Cardiac septum (tissue), 1 donor: Measurements from ENCODE around the gene FOXC2. TPM values are rescaled to one million over a fixed set of nuclear protein-coding genes. Genes with fewer than 3 reads are reported as not detected.

ENCODE experiments used
- DNase-seq: peaks from one replicate; pipeline ENCODE4 v3.0.0-alpha.2; 2020; ENCODE audit warnings: low spot score
- intact Hi-C: fragments of 100-400 bp; cut with DNase I; formaldehyde crosslinking; loops from one replicate; pipeline ENCODE4 v1.14.0; 2022
- total RNA-seq: library from RNA; stranded (reverse); fragmentation: NEBNext Ultra II Directional; extraction: Animal tissue kit (Norgen Biotek cat#: 25700); gene quantifications from one replicate; pipeline ENCODE4 v1.2.1, GENCODE V29; 2021
- donor health status: DM: no; HTN: no; CAD: no.

The FOXC2 gene
- total RNA-seq, 1 donor from 2014 or later = 2.6 TPM

GRCh38 chr16:86531641-86532525 lies 34.7 kb upstream of the FOXC2 start:
- intact Hi-C loops = no loop called here
- DNase-seq = no peak

DNA sequence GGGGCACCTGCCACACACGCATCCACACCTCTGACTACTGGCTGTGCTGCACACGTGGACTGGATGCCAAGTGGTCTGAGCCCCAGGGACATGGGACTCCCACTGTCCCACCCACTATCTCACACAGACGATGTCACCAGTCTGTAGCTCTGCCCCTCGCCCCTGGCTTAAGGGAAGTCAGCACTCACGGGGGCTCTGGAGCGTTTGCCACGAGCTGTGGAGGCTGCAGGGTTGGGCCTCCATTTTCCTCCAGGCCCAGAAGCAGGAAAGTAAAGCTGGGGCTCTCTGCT lies 34.2 kb upstream of the FOXC2 start:
- no peak for DNase-seq
- intact Hi-C loops = no loop called here

DNA sequence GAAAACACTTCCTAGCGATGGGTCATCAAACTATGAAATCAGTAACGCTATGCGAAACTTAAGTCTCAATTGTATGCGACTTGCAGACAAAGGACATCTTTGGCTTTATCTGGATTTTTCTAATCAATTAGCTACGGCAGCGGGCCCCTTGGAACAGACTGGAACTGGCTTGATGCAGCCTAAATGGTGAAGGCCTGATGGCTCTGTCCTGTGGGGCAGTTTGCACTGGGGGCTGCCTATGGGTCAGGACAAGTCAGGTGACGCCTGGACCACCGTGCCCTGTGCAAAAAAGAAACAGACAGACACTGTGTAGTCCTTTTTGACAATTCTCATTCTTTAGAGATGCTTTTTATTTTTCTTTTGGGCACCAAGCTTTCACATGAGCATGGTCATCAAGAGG lies 33.6 kb upstream of the FOXC2 start:
- intact Hi-C loops = no loop called here

GRCh38 chr16:86533767-86534351 lies 32.8 kb upstream of the FOXC2 start:
- intact Hi-C loops = no loop called here
- DNase-seq = no peak

More for the DNA sequence above, 33.6 kb upstream of the FOXC2 start:
- DNase-seq = no peak

DNA sequence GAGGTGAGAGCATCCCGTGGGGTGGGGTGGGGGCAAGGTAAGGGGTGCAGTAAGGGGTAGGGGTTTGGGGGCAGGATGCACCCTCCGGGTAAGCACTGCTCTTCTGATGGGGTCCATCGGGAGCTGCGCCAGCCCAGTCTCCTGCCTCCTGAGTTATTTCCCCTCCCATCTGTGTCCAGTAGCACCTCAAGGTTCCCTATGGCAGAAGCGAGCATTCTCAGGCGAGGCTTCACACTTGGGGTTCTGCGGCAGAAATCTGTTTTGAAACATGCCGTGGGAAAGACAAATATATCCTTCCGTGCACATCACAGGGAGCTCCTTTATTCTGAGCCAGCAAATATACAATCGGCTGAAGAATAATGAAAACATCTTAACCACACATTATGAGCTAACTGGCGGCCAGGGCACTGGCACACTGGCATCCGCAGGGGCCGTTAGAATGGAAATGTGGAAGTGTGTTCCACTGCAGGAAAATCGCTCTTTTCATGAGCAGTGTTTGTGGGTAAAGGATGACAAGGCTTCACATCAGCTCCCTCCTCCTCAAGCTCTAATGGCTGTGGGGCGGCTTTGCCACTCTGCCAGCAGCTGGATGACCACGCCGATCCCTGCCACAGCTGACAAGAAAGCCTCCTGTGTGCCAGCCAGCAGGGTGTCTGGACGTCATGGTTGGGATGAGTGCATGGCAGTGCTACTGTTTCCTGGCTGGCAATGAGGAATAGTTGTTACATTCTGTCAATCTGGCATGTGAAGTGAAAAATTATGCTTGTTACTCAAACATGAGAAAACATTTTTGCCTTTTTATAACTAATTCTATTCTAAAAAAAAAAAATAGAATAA lies 31.6 kb upstream of the FOXC2 start:
- DNase-seq = no peak
- intact Hi-C loops = no loop called here

DNA sequence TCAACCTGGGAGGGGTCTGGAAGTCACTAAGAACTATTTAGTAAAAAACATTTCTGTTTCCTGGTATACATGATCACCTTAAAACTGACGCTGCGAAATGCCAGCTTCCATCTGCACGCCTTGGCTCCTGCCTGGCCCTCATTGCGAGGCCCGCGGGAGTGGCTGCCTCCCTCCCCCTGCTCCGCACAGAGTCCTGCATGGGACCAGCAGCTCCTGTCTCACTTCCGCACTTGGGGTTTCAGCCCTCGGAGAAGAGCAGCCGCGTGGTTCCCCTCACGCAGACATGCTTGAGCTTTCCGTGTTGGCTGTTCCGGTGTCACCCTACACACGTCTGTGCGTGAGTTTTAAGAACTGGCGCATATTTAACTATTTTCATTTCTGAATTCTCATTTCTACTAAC lies 30.0 kb upstream of the FOXC2 start:
- intact Hi-C loops = no loop called here
- no peak for DNase-seq

GRCh38 chr16:86537486-86537885 lies 29.1 kb upstream of the FOXC2 start:
- no peak for DNase-seq
- intact Hi-C loops = no loop called here

DNA sequence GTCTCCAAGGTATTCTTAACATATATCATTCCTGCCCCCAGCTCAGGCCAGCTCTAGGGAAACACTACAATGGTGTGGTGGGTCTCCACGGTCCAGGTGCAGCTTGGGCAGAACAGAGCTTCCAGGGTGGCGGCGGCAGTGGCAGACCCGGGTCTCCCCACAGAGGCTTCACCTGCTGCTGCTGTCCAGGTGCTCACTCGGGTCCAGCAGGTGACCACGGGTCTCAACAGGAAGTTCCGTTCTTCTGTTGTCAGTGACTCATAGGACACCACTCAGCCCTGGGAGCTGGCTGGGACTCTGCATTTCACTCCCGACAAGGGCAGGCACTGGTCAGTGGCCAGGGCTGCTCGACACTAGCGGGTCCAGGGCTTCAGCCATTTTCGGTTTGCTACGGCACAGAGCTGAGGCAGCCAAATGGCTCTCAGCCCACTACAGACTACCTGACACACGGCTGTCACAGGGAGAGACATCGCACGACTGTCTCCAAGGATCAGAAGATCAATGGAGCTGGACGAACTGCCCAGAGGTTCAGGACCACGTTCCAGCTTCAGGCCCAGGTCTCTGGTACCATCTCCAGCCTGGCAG lies 28.3 kb upstream of the FOXC2 start:
- intact Hi-C loops = no loop called here
- no peak for DNase-seq

DNA sequence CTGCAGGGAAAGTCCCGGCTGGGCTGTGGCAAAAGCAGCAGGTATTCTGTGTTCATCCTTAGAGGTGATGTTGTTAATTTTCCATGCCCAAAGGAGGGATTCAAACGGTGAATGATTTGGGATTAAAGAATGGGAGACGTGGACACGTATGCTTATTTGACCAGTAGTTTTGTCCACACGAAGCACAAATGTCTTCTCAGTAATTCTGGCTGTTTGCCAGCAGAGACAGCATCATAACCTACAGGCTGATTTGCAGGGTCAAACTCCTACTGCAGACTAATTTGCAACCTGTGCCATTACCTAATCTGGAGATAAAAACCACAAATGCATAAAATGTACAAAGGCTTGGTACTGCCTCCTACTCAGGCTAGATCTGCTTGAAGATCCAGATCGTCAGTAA lies 25.7 kb upstream of the FOXC2 start:
- intact Hi-C loops = no loop called here
- DNase-seq = no peak

DNA sequence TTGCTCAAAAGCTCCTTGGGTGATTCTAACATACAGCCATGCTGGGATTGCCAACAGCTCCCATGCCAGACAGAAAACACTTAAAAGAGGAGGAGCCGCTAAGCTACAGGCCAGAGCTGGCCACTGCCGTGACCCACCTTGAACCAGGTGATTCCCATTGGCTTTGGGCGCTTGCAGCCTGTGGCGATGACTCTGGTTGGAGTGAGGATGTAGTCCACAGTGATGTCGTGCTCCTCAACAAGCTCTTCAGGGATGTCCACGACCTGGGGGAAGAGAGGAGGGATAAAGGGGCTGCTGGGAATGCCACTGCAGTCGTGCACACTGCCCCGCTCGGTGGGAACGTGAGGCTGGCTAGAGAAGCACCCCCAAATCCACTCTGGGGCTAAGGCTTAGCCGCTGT lies 25.1 kb upstream of the FOXC2 start:
- DNase-seq = no peak
- intact Hi-C loops = no loop called here

GRCh38 chr16:86542756-86543750 lies 23.6 kb upstream of the FOXC2 start:
- no peak for DNase-seq

GRCh38 chr16:86545481-86545880 lies 21.1 kb upstream of the FOXC2 start:
- intact Hi-C loops = no loop called here
- DNase-seq = no peak

More at GRCh38 chr16:86542756-86543750, 23.6 kb upstream of the FOXC2 start:
- intact Hi-C loops = no loop called here

DNA sequence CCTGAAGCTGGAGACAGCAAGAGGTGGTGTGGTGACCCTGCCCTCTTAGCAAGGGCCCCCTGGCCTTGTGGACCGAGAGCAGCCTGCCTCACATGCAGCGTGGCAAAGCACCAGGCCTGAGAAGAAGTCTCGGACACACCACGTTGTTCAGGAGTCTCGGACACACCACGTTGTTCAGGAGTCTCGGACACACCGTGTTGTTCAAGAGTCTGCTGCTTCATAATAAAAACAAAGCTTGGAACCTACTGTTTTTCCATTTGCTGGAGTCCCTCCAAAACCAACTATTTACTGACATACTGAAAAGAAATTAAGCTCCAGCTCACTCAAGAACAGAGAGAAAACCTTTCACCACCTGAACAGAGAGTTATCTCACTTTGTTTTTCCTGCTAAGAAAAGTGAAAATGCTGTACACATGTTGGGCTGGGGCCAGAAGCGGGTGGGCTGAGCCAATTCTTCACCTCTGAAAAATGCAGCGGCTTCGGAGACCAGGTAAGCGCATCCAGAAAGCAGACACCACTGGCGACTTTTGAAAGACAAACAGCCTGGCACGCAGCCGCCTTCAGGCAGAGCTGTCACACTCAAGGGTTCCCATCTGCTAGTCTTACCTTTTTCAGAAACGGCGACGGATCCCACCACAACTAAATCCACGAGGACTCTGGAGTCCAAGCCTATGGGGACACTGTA lies 20.5 kb upstream of the FOXC2 start:
- no peak for DNase-seq
- intact Hi-C loops = no loop called here

DNA sequence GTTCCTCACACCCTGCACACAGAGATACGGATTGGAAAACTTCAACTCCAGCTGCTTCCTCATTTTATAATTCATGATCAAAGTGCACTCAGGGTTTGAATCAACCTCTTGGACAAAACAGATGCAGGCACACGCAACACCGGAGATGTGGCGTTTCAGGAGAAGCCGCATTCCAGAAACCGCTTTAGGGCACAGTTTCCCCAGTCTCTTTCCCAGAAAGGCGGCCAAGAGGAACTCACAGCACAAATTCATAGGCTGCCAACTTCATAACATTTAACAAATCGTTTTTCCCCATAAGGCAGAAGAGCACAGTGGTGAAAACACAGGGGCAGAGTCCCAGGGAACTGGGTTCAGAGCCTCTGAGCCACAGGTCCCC lies 20.0 kb upstream of the FOXC2 start:
- no peak for DNase-seq
- intact Hi-C loops = no loop called here

DNA sequence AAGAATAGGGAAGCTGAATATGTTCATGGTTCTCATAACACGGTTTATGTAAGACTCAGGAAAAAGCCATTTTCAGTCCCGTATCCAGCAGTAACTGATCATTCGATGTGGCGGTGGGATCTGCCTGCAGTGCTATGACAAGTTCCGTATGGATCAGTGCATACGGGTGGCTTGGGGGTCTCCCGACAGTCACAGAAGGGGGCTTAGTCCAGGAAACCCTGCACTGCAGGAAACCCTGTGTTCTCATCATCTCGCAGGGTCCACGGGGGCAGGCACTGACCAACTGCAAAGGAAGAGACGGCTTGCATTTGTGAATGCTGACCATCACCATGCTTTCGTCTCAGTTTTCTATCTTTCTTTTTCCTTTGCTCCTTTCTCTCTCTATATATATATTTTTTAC lies 19.3 kb upstream of the FOXC2 start:
- intact Hi-C loops = no loop called here
- DNase-seq = no peak

DNA sequence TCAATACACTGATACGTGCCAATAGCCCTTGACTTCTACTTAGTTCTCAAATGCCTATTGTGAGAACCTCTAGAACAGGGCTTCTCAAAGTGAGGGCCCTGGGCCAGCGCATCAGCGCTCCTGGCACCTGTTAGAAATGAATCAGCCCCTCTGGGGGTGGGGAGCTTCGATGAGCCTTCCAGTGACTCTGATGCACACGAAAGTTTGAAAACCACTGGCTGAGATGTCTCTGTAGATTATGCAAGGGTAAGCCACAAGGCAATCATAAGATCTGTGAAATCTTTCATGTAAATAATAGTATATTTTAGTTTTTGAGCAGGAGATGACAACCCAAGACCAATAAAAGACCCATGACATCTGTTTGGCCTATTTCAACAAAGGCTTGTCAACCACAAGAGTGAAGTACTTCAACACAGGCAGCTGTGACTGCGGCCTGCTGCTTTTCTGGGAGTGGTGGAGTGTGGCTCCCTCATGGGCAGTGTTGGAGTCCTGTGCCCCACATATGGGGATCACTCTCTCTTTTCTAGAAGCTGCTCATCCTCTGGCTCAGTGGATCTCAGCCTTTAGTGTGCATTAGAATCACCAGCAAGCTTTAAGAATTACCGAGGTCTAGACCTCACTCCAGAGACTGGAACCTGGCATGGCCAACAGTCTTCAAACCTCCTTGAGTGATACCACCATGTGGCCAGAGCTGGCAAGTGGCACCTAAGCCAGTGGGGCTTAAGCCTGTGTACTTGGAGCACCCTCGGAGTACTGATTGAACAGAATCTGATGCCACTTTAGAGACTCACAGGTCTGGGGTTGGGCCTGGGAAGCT lies 17.3 kb upstream of the FOXC2 start:
- intact Hi-C loops = no loop called here
- DNase-seq = no peak

GRCh38 chr16:86549893-86550190 lies 16.8 kb upstream of the FOXC2 start:
- intact Hi-C loops = no loop called here
- DNase-seq = no peak

- DNase-seq = no peak
- intact Hi-C loops = no loop called here
These were observed 16.3 kb upstream of the FOXC2 start for GRCh38 chr16:86550281-86550680.
